ENCODE measurements around the gene TUSC7. TPM values are rescaled to one million over a fixed set of nuclear protein-coding genes. Genes with fewer than 3 reads are reported as not detected.

Gene TUSC7
- total RNA-seq (not detected), polyA plus RNA-seq (not detected)

- Histone ChIP-seq H3K27me3 (ENCODE audit: insufficient read depth, low read length) (no peaks in the 10 kb centered on the region), H3K4me1 (ENCODE audit: insufficient read depth, low read length) (no peaks in the 10 kb centered on the region), H3K27ac (ENCODE audit: low read depth, low read length) (no peak within 1 kb of the TSS), H3K9me3 (ENCODE audit: control insufficient read depth in 1 of 2, low read length in 2 of 2) (no peaks in the 10 kb centered on the region), H3K36me3 (ENCODE audit: insufficient read depth, low read length) (no peaks in the 10 kb centered on the region), H3K4me3 (ENCODE audit: low read length in 2 of 2) (no peak within 1 kb of the TSS)
- no peaks in the 10 kb centered on the region for H3K36me3 Mint-ChIP-seq
- intact Hi-C loops (cut with micrococcal nuclease) = no loop called here
- ChIA-PET CTCF (ENCODE audit: partially characterized antibody) (no interaction called here), POLR2A (ENCODE audit: partially characterized antibody) (no interaction called here)
- DNase-seq = no peak
- no peaks in the 10 kb centered on the region for H3K4me1 Mint-ChIP-seq
- no peak within 1 kb of the TSS for H3K27ac Mint-ChIP-seq
- no peak within 1 kb of the TSS for H3K4me3 Mint-ChIP-seq
- peaks cover 0 to 3% (median 0%) of the 10 kb centered on the region in 8 donors for H3K9me3 Mint-ChIP-seq
- no peaks in the 10 kb centered on the region for H3K27me3 Mint-ChIP-seq
Observed at GRCh38 chr3:116709479-116709878, at the start of gene TUSC7. TSS of gene TUSC7 (plus strand) at chr3:116709779.

GRCh38 chr3:116661196-116661595, 48.4 kb upstream of the TUSC7 start:
- Mint-ChIP-seq H3K4me1 (no peaks in the 10 kb centered on the region), H3K27ac (no peak overlapping the region), H3K4me3 (no peak overlapping the region), H3K36me3 (no peaks in the 10 kb centered on the region), H3K27me3 (no peaks in the 10 kb centered on the region), H3K9me3 (peaks cover 0 to 4% (median 1%) of the 10 kb centered on the region in 8 donors)
- H3K27me3 ChIP-seq (ENCODE audit: insufficient read depth, low read length) = no peaks in the 10 kb centered on the region
- no peak for DNase-seq
- ChIA-PET CTCF (ENCODE audit: partially characterized antibody) (no interaction called here), POLR2A (ENCODE audit: partially characterized antibody) (no interaction called here)
- no peaks in the 10 kb centered on the region for H3K9me3 ChIP-seq (ENCODE audit: control insufficient read depth in 1 of 2, low read length in 2 of 2)
- H3K36me3 ChIP-seq (ENCODE audit: insufficient read depth, low read length) = no peaks in the 10 kb centered on the region
- H3K4me3 ChIP-seq (ENCODE audit: low read length in 2 of 2) = no peak overlapping the region
- H3K4me1 ChIP-seq (ENCODE audit: insufficient read depth, low read length) = no peaks in the 10 kb centered on the region
- no peak overlapping the region for H3K27ac ChIP-seq (ENCODE audit: low read depth, low read length)
- intact Hi-C loops (cut with micrococcal nuclease) = no loop called here

- Histone ChIP-seq H3K9me3 (ENCODE audit: control insufficient read depth in 1 of 2, low read length in 2 of 2) (no peaks in the 10 kb centered on the region), H3K27ac (ENCODE audit: low read depth, low read length) (no peak overlapping the region), H3K4me1 (ENCODE audit: insufficient read depth, low read length) (no peaks in the 10 kb centered on the region), H3K4me3 (ENCODE audit: low read length in 2 of 2) (no peak overlapping the region), H3K27me3 (ENCODE audit: insufficient read depth, low read length) (no peaks in the 10 kb centered on the region), H3K36me3 (ENCODE audit: insufficient read depth, low read length) (no peaks in the 10 kb centered on the region)
- no peak for DNase-seq
- ChIA-PET POLR2A (ENCODE audit: partially characterized antibody) (no interaction called here), CTCF (ENCODE audit: partially characterized antibody) (no interaction called here)
- no peaks in the 10 kb centered on the region for H3K27me3 Mint-ChIP-seq
- intact Hi-C loops (cut with micrococcal nuclease) = no loop called here
- no peaks in the 10 kb centered on the region for H3K4me1 Mint-ChIP-seq
- H3K9me3 Mint-ChIP-seq = peaks cover 0 to 4% (median 3%) of the 10 kb centered on the region in 8 donors
- no peak overlapping the region for H3K4me3 Mint-ChIP-seq
- no peak overlapping the region for H3K27ac Mint-ChIP-seq
- H3K36me3 Mint-ChIP-seq = no peaks in the 10 kb centered on the region
Observed at GRCh38 chr3:116663161-116664110, 46.1 kb upstream of the TUSC7 start.

GRCh38 chr3:116667324-116667723, 42.3 kb upstream of the TUSC7 start:
- ChIA-PET POLR2A (ENCODE audit: partially characterized antibody) (no interaction called here), CTCF (ENCODE audit: partially characterized antibody) (no interaction called here)
- peaks cover 0 to 5% (median 3%) of the 10 kb centered on the region in 8 donors for H3K9me3 Mint-ChIP-seq
- H3K9me3 ChIP-seq (ENCODE audit: control insufficient read depth in 1 of 2, low read length in 2 of 2) = no peaks in the 10 kb centered on the region
- no peaks in the 10 kb centered on the region for H3K27me3 Mint-ChIP-seq
- no peaks in the 10 kb centered on the region for H3K4me1 ChIP-seq (ENCODE audit: insufficient read depth, low read length)
- no peaks in the 10 kb centered on the region for H3K4me1 Mint-ChIP-seq
- no peak overlapping the region for H3K27ac ChIP-seq (ENCODE audit: low read depth, low read length)
- intact Hi-C loops (cut with micrococcal nuclease) = no loop called here
- no peaks in the 10 kb centered on the region for H3K36me3 Mint-ChIP-seq
- no peak for DNase-seq
- H3K36me3 ChIP-seq (ENCODE audit: insufficient read depth, low read length) = no peaks in the 10 kb centered on the region
- H3K4me3 ChIP-seq (ENCODE audit: low read length in 2 of 2) = no peak overlapping the region
- no peak overlapping the region for H3K27ac Mint-ChIP-seq
- no peaks in the 10 kb centered on the region for H3K27me3 ChIP-seq (ENCODE audit: insufficient read depth, low read length)
- H3K4me3 Mint-ChIP-seq = no peak overlapping the region

- Histone ChIP-seq H3K36me3 (ENCODE audit: insufficient read depth, low read length) (no peaks in the 10 kb centered on the region), H3K9me3 (ENCODE audit: control insufficient read depth in 1 of 2, low read length in 2 of 2) (no peaks in the 10 kb centered on the region), H3K4me3 (ENCODE audit: low read length in 2 of 2) (no peak overlapping the region), H3K4me1 (ENCODE audit: insufficient read depth, low read length) (no peaks in the 10 kb centered on the region), H3K27me3 (ENCODE audit: insufficient read depth, low read length) (no peaks in the 10 kb centered on the region), H3K27ac (ENCODE audit: low read depth, low read length) (no peak overlapping the region)
- H3K27ac Mint-ChIP-seq = no peak overlapping the region
- no peaks in the 10 kb centered on the region for H3K27me3 Mint-ChIP-seq
- H3K9me3 Mint-ChIP-seq = peaks cover 0 to 5% (median 3%) of the 10 kb centered on the region in 8 donors
- ChIA-PET CTCF (ENCODE audit: partially characterized antibody) (no interaction called here), POLR2A (ENCODE audit: partially characterized antibody) (no interaction called here)
- H3K4me1 Mint-ChIP-seq = no peaks in the 10 kb centered on the region
- no peaks in the 10 kb centered on the region for H3K36me3 Mint-ChIP-seq
- no peak overlapping the region for H3K4me3 Mint-ChIP-seq
- no peak for DNase-seq
- intact Hi-C loops (cut with micrococcal nuclease) = no loop called here
Observed at GRCh38 chr3:116667791-116668190, 41.8 kb upstream of the TUSC7 start.

- H3K4me1 Mint-ChIP-seq = no peaks in the 10 kb centered on the region
- ChIA-PET POLR2A (ENCODE audit: partially characterized antibody) (no interaction called here), CTCF (ENCODE audit: partially characterized antibody) (no interaction called here)
- intact Hi-C loops (cut with micrococcal nuclease) = no loop called here
- H3K4me3 ChIP-seq (ENCODE audit: low read length in 2 of 2) = no peak overlapping the region
- no peaks in the 10 kb centered on the region for H3K9me3 ChIP-seq (ENCODE audit: control insufficient read depth in 1 of 2, low read length in 2 of 2)
- H3K36me3 ChIP-seq (ENCODE audit: insufficient read depth, low read length) = no peaks in the 10 kb centered on the region
- no peak overlapping the region for H3K27ac Mint-ChIP-seq
- H3K27me3 Mint-ChIP-seq = no peaks in the 10 kb centered on the region
- no peak overlapping the region for H3K27ac ChIP-seq (ENCODE audit: low read depth, low read length)
- H3K4me3 Mint-ChIP-seq = no peak overlapping the region
- no peak for DNase-seq
- no peaks in the 10 kb centered on the region for H3K36me3 Mint-ChIP-seq
- H3K4me1 ChIP-seq (ENCODE audit: insufficient read depth, low read length) = no peaks in the 10 kb centered on the region
- peaks cover 0 to 5% (median 1%) of the 10 kb centered on the region in 8 donors for H3K9me3 Mint-ChIP-seq
- no peaks in the 10 kb centered on the region for H3K27me3 ChIP-seq (ENCODE audit: insufficient read depth, low read length)
Observed at GRCh38 chr3:116669576-116669975, 40.0 kb upstream of the TUSC7 start.

GRCh38 chr3:116671151-116671550, 38.4 kb upstream of the TUSC7 start:
- Mint-ChIP-seq H3K36me3 (no peaks in the 10 kb centered on the region), H3K4me1 (no peaks in the 10 kb centered on the region), H3K4me3 (no peak overlapping the region), H3K27me3 (no peaks in the 10 kb centered on the region), H3K9me3 (peaks cover 0 to 5% (median 2%) of the 10 kb centered on the region in 8 donors), H3K27ac (no peak overlapping the region)
- no peaks in the 10 kb centered on the region for H3K9me3 ChIP-seq (ENCODE audit: control insufficient read depth in 1 of 2, low read length in 2 of 2)
- no peaks in the 10 kb centered on the region for H3K36me3 ChIP-seq (ENCODE audit: insufficient read depth, low read length)
- H3K4me3 ChIP-seq (ENCODE audit: low read length in 2 of 2) = no peak overlapping the region
- no peak for DNase-seq
- H3K27ac ChIP-seq (ENCODE audit: low read depth, low read length) = no peak overlapping the region
- no peaks in the 10 kb centered on the region for H3K27me3 ChIP-seq (ENCODE audit: insufficient read depth, low read length)
- POLR2A ChIA-PET (ENCODE audit: partially characterized antibody) = no interaction called here
- intact Hi-C loops (cut with micrococcal nuclease) = no loop called here
- no peaks in the 10 kb centered on the region for H3K4me1 ChIP-seq (ENCODE audit: insufficient read depth, low read length)
- CTCF ChIA-PET (ENCODE audit: partially characterized antibody) = no interaction called here
